K562 (cell line): ENCODE measurements around the gene ZAP70. TPM values are rescaled to one million over a fixed set of nuclear protein-coding genes. Genes with fewer than 3 reads are reported as not detected.

ENCODE experiments used
- E2F3 ChIP-seq: fragments of 250-450 bp; sonication (Bioruptor Pico); IDR thresholded peaks from 2 replicates; pipeline ENCODE4 v1.4.0; 2020; ENCODE audit warnings: mild to moderate bottlenecking
- EGR1 ChIP-seq: fragments of 450-650 bp; conservative IDR thresholded peaks from 2 replicates; pipeline ENCODE4 v1.6.1; 2017; ENCODE audit warnings: mild to moderate bottlenecking
- FOXJ2 ChIP-seq: fragments of 200-800 bp; sonication (Bioruptor generic); IDR thresholded peaks from 2 replicates; pipeline ENCODE4 v1.6.1; 2016; ENCODE audit warnings: missing genetic modification characterization, missing compliant biosample characterization
- GABPB2 ChIP-seq: fragments of 250-450 bp; sonication (Bioruptor Pico); conservative IDR thresholded peaks from 2 replicates; pipeline ENCODE4 v1.5.1; 2021; ENCODE audit warnings: mild to moderate bottlenecking
- HNRNPLL ChIP-seq: fragments of 200-400 bp; formaldehyde crosslinking; IDR thresholded peaks from 2 replicates; pipeline ENCODE4 v1.6.1; 2017; ENCODE audit warnings: low read length, low read depth, mild to moderate bottlenecking; ENCODE audit not compliant: poor library complexity, severe bottlenecking
- KHSRP ChIP-seq: fragments of 450-650 bp; IDR thresholded peaks from 2 replicates; pipeline ENCODE4 v1.6.1; 2017
- MEIS2 ChIP-seq: fragments of 450-650 bp; IDR thresholded peaks from 2 replicates; pipeline ENCODE4 v1.6.1; 2014; ENCODE audit warnings: mild to moderate bottlenecking; ENCODE audit not compliant: partially characterized antibody
- PCBP2 ChIP-seq: fragments of 200-400 bp; formaldehyde crosslinking; IDR thresholded peaks from 2 replicates; pipeline ENCODE4 v1.6.1; 2018; ENCODE audit warnings: low read length, low read depth, mild to moderate bottlenecking, moderate library complexity; ENCODE audit not compliant: poor library complexity, severe bottlenecking
- PHB2 ChIP-seq: fragments of 450-650 bp; IDR thresholded peaks from 2 replicates; pipeline ENCODE4 v1.6.1; 2017; ENCODE audit warnings: low read depth
- POLR2AphosphoS2 ChIP-seq: IDR thresholded peaks from 2 replicates; pipeline ENCODE4 v1.6.1; 2012; ENCODE audit warnings: low read length, improper control_type of control experiment
- SIX5 ChIP-seq, 2 experiments: IDR thresholded peaks; 2 replicates each; pipeline ENCODE4 v1.6.1; 2011; ENCODE audit warnings: low read length in 2 of 2, borderline replicate concordance in 1 of 2, low read depth in 1 of 2, mild to moderate bottlenecking in 1 of 2, moderate library complexity in 1 of 2; ENCODE audit not compliant: insufficient read depth in 1 of 2
- SMARCA5 ChIP-seq: fragments of 450-650 bp; IDR thresholded peaks from 2 replicates; pipeline ENCODE4 v1.6.1; 2016
- SMC3 ChIP-seq: conservative IDR thresholded peaks from 2 replicates; pipeline ENCODE4 v1.6.1; 2011; ENCODE audit warnings: low read depth, low read length, improper control_type of control experiment; ENCODE audit not compliant: insufficient read depth
- SRF ChIP-seq, 2 experiments: fragments of 250-450, 450-650 bp in 1 of 2; sonication (Bioruptor Pico) in 1 of 2; sonication (generic) in 1 of 2; formaldehyde crosslinking; IDR thresholded peaks; 2 replicates each; pipeline versions ENCODE4 v1.5.0 to v1.5.1; 2020 to 2022; ENCODE audit warnings: mild to moderate bottlenecking in 1 of 2, missing genetic modification reagents in 1 of 2
- TSC22D4 ChIP-seq: fragments of 450-650 bp; IDR thresholded peaks from 2 replicates; pipeline ENCODE4 v1.6.1; 2016; ENCODE audit warnings: missing genetic modification characterization, missing biosample characterization, control low read depth
- ZBED1 ChIP-seq: IDR thresholded peaks from 2 replicates; pipeline ENCODE4 v1.6.1; 2014
- ZBTB17 ChIP-seq: fragments of 450-650 bp; formaldehyde crosslinking; IDR thresholded peaks from 2 replicates; pipeline ENCODE4 v1.4.0; 2020; ENCODE audit warnings: mild to moderate bottlenecking
- ZNF354B ChIP-seq: fragments of 250-450 bp; sonication (Bioruptor Pico); IDR thresholded peaks from 2 replicates; pipeline ENCODE4 v1.4.0; 2020
- ZNF444 ChIP-seq: fragments of 250-450 bp; sonication (Bioruptor Pico); IDR thresholded peaks from 2 replicates; pipeline ENCODE4 v1.4.0; 2020; ENCODE audit warnings: mild to moderate bottlenecking, moderate library complexity
- ZNF551 ChIP-seq: fragments of 250-450 bp; sonication (Bioruptor Pico); IDR thresholded peaks from 2 replicates; pipeline ENCODE4 v1.5.0; 2021; ENCODE audit warnings: mild to moderate bottlenecking, moderate library complexity
- ZSCAN32 ChIP-seq: fragments of 450-650 bp; formaldehyde crosslinking; IDR thresholded peaks from 2 replicates; pipeline ENCODE4 v1.4.0; 2020; ENCODE audit warnings: mild to moderate bottlenecking, moderate library complexity
- polyA plus RNA-seq, 8 experiments: library from polyadenylated mRNA; depleted of rRNA in 4 of 8; stranded (reverse) in 5 of 8; unstranded in 3 of 8; fragments of >200 nt; fragmentation: Nextera tagmentation in 2 of 8; fragmentation: Illumina TruSeq in 1 of 8; extraction: Ambion mirVana in 2 of 8; extraction: Trizol in 1 of 8; gene quantifications; 2 replicates each; pipeline versions ENCODE4 v1.2.1 to v1.2.3, GENCODE V29; 2011 to 2014; ENCODE audit warnings: inconsistent platforms in 1 of 8, missing spikeins in 1 of 8
- total RNA-seq, 7 experiments: library from RNA; depleted of rRNA in 6 of 7; stranded (reverse); fragments of >200 nt in 6 of 7; fragmentation: Illumina TruSeq in 2 of 7; extraction: Trizol in 2 of 7; gene quantifications; 2 replicates each; pipeline versions ENCODE4 v1.2.1 to v1.2.3, GENCODE V29; 2011 to 2021; ENCODE audit warnings: low replicate concordance in 1 of 7
- TF ChIP-seq, protein P1 (sequence below): IDR thresholded peaks from 2 replicates; pipeline ENCODE4 v1.6.1; 2011; ENCODE audit not compliant: insufficient read length; ENCODE audit errors: extremely low read depth
- TF ChIP-seq, protein P2 (sequence below): fragments of 450-650 bp; IDR thresholded peaks from 2 replicates; pipeline ENCODE4 v1.6.1; 2018; ENCODE audit not compliant: partially characterized antibody
- TF ChIP-seq, protein P3 (sequence below): IDR thresholded peaks from 2 replicates; pipeline ENCODE4 v1.6.1; 2011; ENCODE audit warnings: borderline replicate concordance, low read depth, mild to moderate bottlenecking, moderate library complexity, low read length; ENCODE audit not compliant: insufficient read depth, poor library complexity, severe bottlenecking

Gene ZAP70
- total and polyA plus RNA-seq, 9 of the 15 experiments (the other 6 are each of a cell fraction or from before 2014, with no cell fraction given): 0.06 to 0.80 (median 0.21) TPM; not detected in 1

DNA sequence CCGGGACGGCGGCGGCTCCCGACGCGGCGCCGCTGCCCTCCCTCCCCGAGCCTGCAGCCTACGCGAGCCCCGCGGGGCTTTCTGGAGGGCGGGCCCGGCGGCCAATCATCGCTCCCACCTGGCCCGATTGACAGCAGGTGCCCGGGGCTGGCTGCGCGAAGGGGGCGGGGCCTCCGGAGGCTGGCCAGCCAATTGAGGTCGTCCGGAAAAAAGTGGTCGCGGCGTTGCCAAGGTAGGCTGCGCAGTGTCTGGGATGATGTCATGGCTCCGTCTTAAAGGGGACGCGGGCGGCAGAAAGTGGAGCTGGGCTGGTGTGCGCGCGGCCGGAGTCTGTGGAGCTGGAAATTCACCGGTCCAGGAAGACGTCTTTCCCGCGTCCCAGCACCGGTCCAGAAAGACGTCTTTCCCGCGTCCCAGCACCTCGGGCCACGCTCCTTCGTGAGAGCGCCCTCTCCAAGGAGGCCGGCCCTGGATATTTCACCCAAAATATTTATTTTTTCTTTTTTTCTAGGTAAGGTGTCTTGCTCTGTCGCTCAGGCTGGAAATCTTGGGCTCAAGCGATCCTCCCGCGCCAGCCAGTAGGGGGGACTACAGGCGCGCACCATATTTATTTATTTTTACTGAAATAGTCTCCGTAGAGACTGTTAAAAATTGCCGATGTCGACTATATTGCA lies 49.3 kb upstream of the ZAP70 start, which contains the start of gene ACTR1B (continued):
- TF ChIP-seq, protein P1, sequence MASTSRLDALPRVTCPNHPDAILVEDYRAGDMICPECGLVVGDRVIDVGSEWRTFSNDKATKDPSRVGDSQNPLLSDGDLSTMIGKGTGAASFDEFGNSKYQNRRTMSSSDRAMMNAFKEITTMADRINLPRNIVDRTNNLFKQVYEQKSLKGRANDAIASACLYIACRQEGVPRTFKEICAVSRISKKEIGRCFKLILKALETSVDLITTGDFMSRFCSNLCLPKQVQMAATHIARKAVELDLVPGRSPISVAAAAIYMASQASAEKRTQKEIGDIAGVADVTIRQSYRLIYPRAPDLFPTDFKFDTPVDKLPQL: peak; percentile 56
- TF ChIP-seq ZSCAN32 (no peak), GABPB2 (no peak; the same call in 1 of the 2 replicates), ZNF354B (CRISPR knock-in tag) (no peak), POLR2AphosphoS2 (no peak), ZNF551 (no peak), TSC22D4 (tag) (no peak), FOXJ2 (tag) (peak; percentile 57; the same call in 1 of the 2 replicates), ZBED1 (no peak), HNRNPLL (peak; percentile 75), KHSRP (no peak), PHB2 (no peak), PCBP2 (no peak), SMARCA5 (no peak), EGR1 (0 out of 2 replicates have a peak, but pooled peaks have one; percentile 25), SRF (CRISPR knock-in tag; IDR thresholded peaks at IDR 0.05) (peak in 1 of 2 experiments; percentile 68; a peak in 2 of 4 replicates), MEIS2 (peak; percentile 67), ZNF444 (CRISPR knock-in tag) (0 out of 2 replicates have a peak, but pooled peaks have one; percentile 36), E2F3 (CRISPR knock-in tag) (peak; percentile 86), SMC3 (0 out of 2 replicates have a peak, but pooled peaks have one; percentile 1), SIX5 (IDR thresholded peaks at IDR 0.05; ENCODE audit: borderline replicate concordance in 1 of 2, insufficient read depth in 1 of 2, low read depth in 1 of 2, low read length in 2 of 2) (no peak), ZBTB17 (no peak)
- TF ChIP-seq, protein P2, sequence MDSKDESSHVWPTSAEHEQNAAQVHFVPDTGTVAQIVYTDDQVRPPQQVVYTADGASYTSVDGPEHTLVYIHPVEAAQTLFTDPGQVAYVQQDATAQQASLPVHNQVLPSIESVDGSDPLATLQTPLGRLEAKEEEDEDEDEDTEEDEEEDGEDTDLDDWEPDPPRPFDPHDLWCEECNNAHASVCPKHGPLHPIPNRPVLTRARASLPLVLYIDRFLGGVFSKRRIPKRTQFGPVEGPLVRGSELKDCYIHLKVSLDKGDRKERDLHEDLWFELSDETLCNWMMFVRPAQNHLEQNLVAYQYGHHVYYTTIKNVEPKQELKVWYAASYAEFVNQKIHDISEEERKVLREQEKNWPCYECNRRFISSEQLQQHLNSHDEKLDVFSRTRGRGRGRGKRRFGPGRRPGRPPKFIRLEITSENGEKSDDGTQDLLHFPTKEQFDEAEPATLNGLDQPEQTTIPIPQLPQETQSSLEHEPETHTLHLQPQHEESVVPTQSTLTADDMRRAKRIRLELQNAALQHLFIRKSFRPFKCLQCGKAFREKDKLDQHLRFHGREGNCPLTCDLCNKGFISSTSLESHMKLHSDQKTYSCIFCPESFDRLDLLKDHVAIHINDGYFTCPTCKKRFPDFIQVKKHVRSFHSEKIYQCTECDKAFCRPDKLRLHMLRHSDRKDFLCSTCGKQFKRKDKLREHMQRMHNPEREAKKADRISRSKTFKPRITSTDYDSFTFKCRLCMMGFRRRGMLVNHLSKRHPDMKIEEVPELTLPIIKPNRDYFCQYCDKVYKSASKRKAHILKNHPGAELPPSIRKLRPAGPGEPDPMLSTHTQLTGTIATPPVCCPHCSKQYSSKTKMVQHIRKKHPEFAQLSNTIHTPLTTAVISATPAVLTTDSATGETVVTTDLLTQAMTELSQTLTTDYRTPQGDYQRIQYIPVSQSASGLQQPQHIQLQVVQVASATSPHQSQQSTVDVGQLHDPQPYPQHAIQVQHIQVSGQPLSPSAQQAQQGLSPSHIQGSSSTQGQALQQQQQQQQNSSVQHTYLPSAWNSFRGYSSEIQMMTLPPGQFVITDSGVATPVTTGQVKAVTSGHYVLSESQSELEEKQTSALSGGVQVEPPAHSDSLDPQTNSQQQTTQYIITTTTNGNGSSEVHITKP: peak; percentile 81
- TF ChIP-seq, protein P3, sequence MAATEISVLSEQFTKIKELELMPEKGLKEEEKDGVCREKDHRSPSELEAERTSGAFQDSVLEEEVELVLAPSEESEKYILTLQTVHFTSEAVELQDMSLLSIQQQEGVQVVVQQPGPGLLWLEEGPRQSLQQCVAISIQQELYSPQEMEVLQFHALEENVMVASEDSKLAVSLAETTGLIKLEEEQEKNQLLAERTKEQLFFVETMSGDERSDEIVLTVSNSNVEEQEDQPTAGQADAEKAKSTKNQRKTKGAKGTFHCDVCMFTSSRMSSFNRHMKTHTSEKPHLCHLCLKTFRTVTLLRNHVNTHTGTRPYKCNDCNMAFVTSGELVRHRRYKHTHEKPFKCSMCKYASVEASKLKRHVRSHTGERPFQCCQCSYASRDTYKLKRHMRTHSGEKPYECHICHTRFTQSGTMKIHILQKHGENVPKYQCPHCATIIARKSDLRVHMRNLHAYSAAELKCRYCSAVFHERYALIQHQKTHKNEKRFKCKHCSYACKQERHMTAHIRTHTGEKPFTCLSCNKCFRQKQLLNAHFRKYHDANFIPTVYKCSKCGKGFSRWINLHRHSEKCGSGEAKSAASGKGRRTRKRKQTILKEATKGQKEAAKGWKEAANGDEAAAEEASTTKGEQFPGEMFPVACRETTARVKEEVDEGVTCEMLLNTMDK: peak; percentile 54
